ENCODE results near the gene SLC26A11.

DNA sequence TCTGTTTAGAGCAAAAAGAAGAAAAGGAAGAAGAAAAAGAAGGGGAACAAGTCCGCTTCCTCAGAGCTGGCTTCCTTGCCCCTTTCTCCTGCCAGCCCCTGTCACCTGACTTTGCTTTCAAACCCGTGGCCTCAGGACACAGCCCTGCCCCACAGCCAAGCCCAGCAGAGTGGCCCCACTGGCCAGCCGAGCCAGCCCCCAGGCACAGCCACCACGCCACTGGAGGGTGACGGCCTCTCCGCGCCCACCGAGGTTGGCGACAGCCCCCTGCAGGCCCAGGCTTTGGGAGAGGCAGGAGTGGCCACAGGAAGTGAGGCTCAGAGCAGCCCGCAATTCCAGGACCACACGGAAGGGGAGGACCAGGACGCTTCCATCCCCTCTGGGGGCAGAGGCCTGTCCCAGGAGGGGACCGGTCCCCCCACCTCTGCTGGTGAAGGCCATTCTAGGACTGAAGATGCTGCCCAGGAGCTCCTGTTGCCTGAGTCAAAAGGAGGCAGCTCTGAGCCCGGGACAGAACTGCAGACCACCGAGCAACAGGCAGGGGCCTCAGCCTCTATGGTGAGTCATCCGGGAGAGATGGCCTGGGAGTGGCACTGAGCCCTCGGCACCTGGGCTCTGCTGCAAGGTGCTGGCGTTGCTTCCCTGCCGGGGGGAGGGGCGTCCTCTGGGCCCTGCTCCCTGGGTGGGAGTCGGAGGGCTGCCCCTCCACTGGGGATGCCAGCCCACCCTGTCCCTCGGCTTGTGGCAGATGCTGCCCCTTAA is 67.8 kb downstream of the SLC26A11 start:
- TF ChIP-seq, protein P1, sequence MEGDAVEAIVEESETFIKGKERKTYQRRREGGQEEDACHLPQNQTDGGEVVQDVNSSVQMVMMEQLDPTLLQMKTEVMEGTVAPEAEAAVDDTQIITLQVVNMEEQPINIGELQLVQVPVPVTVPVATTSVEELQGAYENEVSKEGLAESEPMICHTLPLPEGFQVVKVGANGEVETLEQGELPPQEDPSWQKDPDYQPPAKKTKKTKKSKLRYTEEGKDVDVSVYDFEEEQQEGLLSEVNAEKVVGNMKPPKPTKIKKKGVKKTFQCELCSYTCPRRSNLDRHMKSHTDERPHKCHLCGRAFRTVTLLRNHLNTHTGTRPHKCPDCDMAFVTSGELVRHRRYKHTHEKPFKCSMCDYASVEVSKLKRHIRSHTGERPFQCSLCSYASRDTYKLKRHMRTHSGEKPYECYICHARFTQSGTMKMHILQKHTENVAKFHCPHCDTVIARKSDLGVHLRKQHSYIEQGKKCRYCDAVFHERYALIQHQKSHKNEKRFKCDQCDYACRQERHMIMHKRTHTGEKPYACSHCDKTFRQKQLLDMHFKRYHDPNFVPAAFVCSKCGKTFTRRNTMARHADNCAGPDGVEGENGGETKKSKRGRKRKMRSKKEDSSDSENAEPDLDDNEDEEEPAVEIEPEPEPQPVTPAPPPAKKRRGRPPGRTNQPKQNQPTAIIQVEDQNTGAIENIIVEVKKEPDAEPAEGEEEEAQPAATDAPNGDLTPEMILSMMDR (conservative IDR thresholded peaks at IDR 0.05 in 1 of 2, IDR thresholded peaks at IDR 0.05 in 1 of 2; ENCODE audit: low read depth in 1 of 2, low read length in 2 of 2): no peak
- no peak for TF ChIP-seq EZH2 (IDR thresholded peaks at IDR 0.05; ENCODE audit: low read length, missing control alignments)
